ENCODE data around the gene ERP44. TPM values are rescaled to one million over a fixed set of nuclear protein-coding genes. Genes with fewer than 3 reads are reported as not detected.

Gene ERP44
- total and polyA plus RNA-seq, 3 donors from 2014 or later, result 14.6 to 18.3 (median 17.8) TPM

GRCh38 chr9:100108559-100108958 is 9.8 kb upstream of the ERP44 start:
- intact Hi-C loops (cut with DNase I; ENCODE audit: low total_unique reads), result no loop called here
- Histone ChIP-seq H3K4me3 (no peak overlapping the region), H3K4me1 (peaks cover 5% of the 10 kb centered on the region), H3K27ac (no peak overlapping the region), H3K36me3 (ENCODE audit: low read depth, missing control alignments) (no peaks in the 10 kb centered on the region), H3K27me3 (no peaks in the 10 kb centered on the region), H3K9me3 (no peaks in the 10 kb centered on the region)
- WGBS, 2 donors, result 87% methylated on average over 2 of the region's 2 CpGs
- TF ChIP-seq POLR2A (IDR thresholded peaks at IDR 0.05) (no peak), CTCF (IDR thresholded peaks at IDR 0.05) (no peak)
- no peak for DNase-seq

- H3K27ac ChIP-seq, result no peak overlapping the region
- peaks cover 5% of the 10 kb centered on the region for H3K4me1 ChIP-seq
- WGBS, 2 donors, result 88 to 97% methylated on average over 2 of the region's 2 CpGs
- H3K9me3 ChIP-seq, result no peaks in the 10 kb centered on the region
- intact Hi-C loops (cut with DNase I; ENCODE audit: low total_unique reads), result no loop called here
- no peak for DNase-seq
- TF ChIP-seq POLR2A (IDR thresholded peaks at IDR 0.05), result no peak
- no peak for TF ChIP-seq CTCF (IDR thresholded peaks at IDR 0.05)
- H3K36me3 ChIP-seq (ENCODE audit: low read depth, missing control alignments), result no peaks in the 10 kb centered on the region
- H3K27me3 ChIP-seq, result no peaks in the 10 kb centered on the region
- H3K4me3 ChIP-seq, result no peak overlapping the region
Measured at GRCh38 chr9:100106616-100107015, 7.8 kb upstream of the ERP44 start.

- Histone ChIP-seq H3K4me1 (peaks cover under 1% of the 10 kb centered on the region), H3K27me3 (no peaks in the 10 kb centered on the region), H3K9me3 (no peaks in the 10 kb centered on the region), H3K36me3 (ENCODE audit: low read depth, missing control alignments) (no peaks in the 10 kb centered on the region), H3K27ac (no peak overlapping the region), H3K4me3 (no peak overlapping the region)
- intact Hi-C loops (cut with DNase I; ENCODE audit: low total_unique reads), result no loop called here
- 0 to 4% methylated on average over 1 of the region's 1 CpG for WGBS, 2 donors
- no peak for DNase-seq
- no peak for TF ChIP-seq POLR2A (IDR thresholded peaks at IDR 0.05)
- no peak for TF ChIP-seq CTCF (IDR thresholded peaks at IDR 0.05)
Measured at GRCh38 chr9:100105861-100106260, 7.1 kb upstream of the ERP44 start.

GRCh38 chr9:100104314-100104713 is 5.5 kb upstream of the ERP44 start:
- intact Hi-C loops (cut with DNase I; ENCODE audit: low total_unique reads), result no loop called here

More at GRCh38 chr9:100104314-100104713, 5.5 kb upstream of the ERP44 start:
- no peak overlapping the region for H3K4me3 ChIP-seq
- DNase-seq, result no peak
- H3K36me3 ChIP-seq (ENCODE audit: low read depth, missing control alignments), result no peaks in the 10 kb centered on the region
- H3K27me3 ChIP-seq, result no peaks in the 10 kb centered on the region
- H3K9me3 ChIP-seq, result no peaks in the 10 kb centered on the region
- TF ChIP-seq POLR2A (IDR thresholded peaks at IDR 0.05), result no peak
- no peak for TF ChIP-seq CTCF (IDR thresholded peaks at IDR 0.05)
- no peak overlapping the region for H3K27ac ChIP-seq
- H3K4me1 ChIP-seq, result no peaks in the 10 kb centered on the region
- 86% methylated on average over 4 of the region's 4 CpGs for WGBS, 2 donors
